Measurements from ENCODE around the gene CYTL1. TPM values are rescaled to one million over a fixed set of nuclear protein-coding genes. Genes with fewer than 3 reads are reported as not detected.

CYTL1 gene
- total and polyA plus RNA-seq, 11 donors = 0.78 to 2.5 (median 0.93) TPM; not detected in 8

- no peak for TF ChIP-seq POLR2A (IDR thresholded peaks at IDR 0.05)
- TF ChIP-seq, protein P1, sequence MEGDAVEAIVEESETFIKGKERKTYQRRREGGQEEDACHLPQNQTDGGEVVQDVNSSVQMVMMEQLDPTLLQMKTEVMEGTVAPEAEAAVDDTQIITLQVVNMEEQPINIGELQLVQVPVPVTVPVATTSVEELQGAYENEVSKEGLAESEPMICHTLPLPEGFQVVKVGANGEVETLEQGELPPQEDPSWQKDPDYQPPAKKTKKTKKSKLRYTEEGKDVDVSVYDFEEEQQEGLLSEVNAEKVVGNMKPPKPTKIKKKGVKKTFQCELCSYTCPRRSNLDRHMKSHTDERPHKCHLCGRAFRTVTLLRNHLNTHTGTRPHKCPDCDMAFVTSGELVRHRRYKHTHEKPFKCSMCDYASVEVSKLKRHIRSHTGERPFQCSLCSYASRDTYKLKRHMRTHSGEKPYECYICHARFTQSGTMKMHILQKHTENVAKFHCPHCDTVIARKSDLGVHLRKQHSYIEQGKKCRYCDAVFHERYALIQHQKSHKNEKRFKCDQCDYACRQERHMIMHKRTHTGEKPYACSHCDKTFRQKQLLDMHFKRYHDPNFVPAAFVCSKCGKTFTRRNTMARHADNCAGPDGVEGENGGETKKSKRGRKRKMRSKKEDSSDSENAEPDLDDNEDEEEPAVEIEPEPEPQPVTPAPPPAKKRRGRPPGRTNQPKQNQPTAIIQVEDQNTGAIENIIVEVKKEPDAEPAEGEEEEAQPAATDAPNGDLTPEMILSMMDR (IDR thresholded peaks at IDR 0.05) = no peak
These were observed 32.3 kb upstream of the CYTL1 start, which contains the start of gene STK32B for GRCh38 chr4:5051278-5052203. Gene STK32B, plus strand, starts transcription at chr4:5051480.

GRCh38 chr4:5050520-5051277, 31.4 kb upstream of the CYTL1 start:
- peak overlapping the region; percentile 25 to 66 (median 56) for H3K4me3 ChIP-seq
- no peaks in the 10 kb centered on the region for H3K36me3 ChIP-seq
- peak; percentile 62 to 86 (median 71) for DNase-seq
- WGBS, 4 donors = 1 to 2% (median 1%) methylated on average over 24 to 36 of the region's 36 CpGs
- peak; percentile 39 to 92 (median 88) for ATAC-seq
- H3K27ac ChIP-seq = peak overlapping the region in 1 of 12 donors; percentile 46
- H3K4me1 ChIP-seq = peaks cover 0 to 25% (median 10%) of the 10 kb centered on the region in 12 donors
- peaks cover 3 to 33% (median 18%) of the 10 kb centered on the region in 9 donors for H3K27me3 ChIP-seq
- TF ChIP-seq, protein P1 (IDR thresholded peaks at IDR 0.05) = peak; percentile 46 to 75 (median 66)
- no peak for TF ChIP-seq POLR2A (IDR thresholded peaks at IDR 0.05)
- intact Hi-C loops (cut with DNase I) = loop anchor here in 8 of 10 donors (1.0 to 10.0 kb wide), 9 partner anchors 92 to 762 kb away; no protein-coding TSS in a partner anchor
- peaks cover 0 to 4% (median 0%) of the 10 kb centered on the region in 12 donors for H3K9me3 ChIP-seq

More at GRCh38 chr4:5051278-5052203, 32.3 kb upstream of the CYTL1 start, which contains the start of gene STK32B:
- intact Hi-C loops (cut with DNase I) = loop anchor here in 8 of 10 donors (2.0 to 10.0 kb wide), 8 partner anchors 91 to 761 kb away; no protein-coding TSS in a partner anchor
- peak; percentile 55 to 88 (median 82) for ATAC-seq
- H3K9me3 ChIP-seq = no peaks in the 10 kb centered on the region
- DNase-seq = peak; percentile 59 to 80 (median 70)
- H3K27ac ChIP-seq = peak within 1 kb of the TSS in 2 of 12 donors; percentile 8 to 46
- H3K4me1 ChIP-seq = peaks cover 0 to 22% (median 10%) of the 10 kb centered on the region in 12 donors
- no peaks in the 10 kb centered on the region for H3K36me3 ChIP-seq
- whole genome bisulfite sequencing, 4 donors = 1 to 2% (median 1%) methylated on average over 49 to 103 of the region's 103 CpGs
- H3K4me3 ChIP-seq = peak within 1 kb of the TSS; percentile 25 to 66 (median 56)
- peaks cover 3 to 33% (median 18%) of the 10 kb centered on the region in 9 donors for H3K27me3 ChIP-seq

DNA sequence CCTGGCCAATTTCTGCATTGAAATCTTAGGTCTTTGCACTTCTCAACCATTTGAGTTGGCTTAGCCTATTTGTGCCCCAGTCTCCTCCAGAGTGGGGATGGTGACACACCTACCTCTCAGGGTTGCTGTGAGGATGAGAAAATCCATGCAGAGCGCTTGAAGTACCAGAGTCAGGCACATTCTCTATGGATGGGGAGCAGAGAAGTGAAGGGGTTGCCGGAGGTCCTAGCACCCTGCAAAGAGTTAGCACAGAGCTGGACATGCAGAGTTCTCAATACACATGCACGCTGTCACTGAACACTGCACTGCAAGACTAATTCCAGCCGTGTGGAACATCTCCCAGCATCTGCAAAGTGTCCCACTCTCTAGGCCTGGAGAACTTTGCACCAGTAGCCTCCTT, 29.5 kb upstream of the CYTL1 start:
- WGBS, 4 donors = 70 to 88% (median 84%) methylated on average over 4 of the region's 4 CpGs
- Histone ChIP-seq H3K27ac (no peak overlapping the region), H3K36me3 (no peaks in the 10 kb centered on the region), H3K4me3 (no peak overlapping the region), H3K9me3 (peaks cover 0 to 5% (median 0%) of the 10 kb centered on the region in 12 donors), H3K27me3 (peaks cover 3 to 36% (median 17%) of the 10 kb centered on the region in 9 donors), H3K4me1 (peaks cover 0 to 45% (median 10%) of the 10 kb centered on the region in 12 donors)
- no peak for DNase-seq
- no peak for TF ChIP-seq POLR2A (IDR thresholded peaks at IDR 0.05)
- TF ChIP-seq, protein P1 (IDR thresholded peaks at IDR 0.05) = no peak
- ATAC-seq = no peak
- intact Hi-C loops (cut with DNase I) = no loop called here

Data from heart left ventricle (tissue), 16 donors.